Measurements from ENCODE around the gene LYST. TPM values are rescaled to one million over a fixed set of nuclear protein-coding genes. Genes with fewer than 3 reads are reported as not detected.

The LYST gene
- polyA plus RNA-seq, 1 donor (not counting 4 experiments of a cell fraction or from before 2014, with no cell fraction given): 24.7 TPM

GRCh38 chr1:235749755-235750300, 116.9 kb downstream of the LYST start:
- Histone ChIP-seq H3K9me1 (ENCODE audit: control insufficient read depth, extremely low read depth, insufficient read depth, low read length) (no peaks in the 10 kb centered on the region), H3K9ac (ENCODE audit: control insufficient read depth, extremely low read depth, insufficient read depth, low read length) (no peak overlapping the region), H3K4me2 (ENCODE audit: control insufficient read depth, extremely low read depth, insufficient read depth, low read depth, low read length) (no peak overlapping the region), H3K4me3 (ENCODE audit: control insufficient read depth in 2 of 3, extremely low read depth in 1 of 3, insufficient read depth in 2 of 3, low read depth in 1 of 3, low read length in 3 of 3) (no peak overlapping the region), H3K27me3 (ENCODE audit: control insufficient read depth, extremely low read depth, insufficient read depth, low read length) (no peaks in the 10 kb centered on the region), H3K9me3 (ENCODE audit: control insufficient read depth, low read depth, low read length) (no peaks in the 10 kb centered on the region), H3K36me3 (ENCODE audit: control insufficient read depth in 2 of 2, extremely low read depth in 1 of 2, insufficient read depth in 2 of 2, low read length in 2 of 2) (peaks cover 6 to 7% of the 10 kb centered on the region in 2 experiments), H4K20me1 (ENCODE audit: control insufficient read depth, extremely low read depth, insufficient read depth, low read length) (no peaks in the 10 kb centered on the region), H3K79me2 (ENCODE audit: control insufficient read depth, insufficient read depth, low read length) (no peaks in the 10 kb centered on the region), H3K27ac (ENCODE audit: control insufficient read depth, insufficient read depth, low read length) (no peak overlapping the region), H3K4me1 (ENCODE audit: control insufficient read depth, extremely low read depth, insufficient read depth, low read length) (peaks cover 14% of the 10 kb centered on the region), H2AFZ (ENCODE audit: control insufficient read depth, low read length) (no peak overlapping the region)
- FAIRE-seq: peak; percentile 95
- dilution Hi-C loops (cut with MboI; ENCODE audit: extremely low pct_ligation_motif_present, low sequenced_read_pairs): no loop called here
- DNase-seq (ENCODE audit: low read depth, low spot score): no peak
- TF ChIP-seq CTCF (optimal IDR thresholded peaks at IDR 0.05 in 1 of 3, IDR thresholded peaks at IDR 0.05 in 1 of 3, conservative IDR thresholded peaks at IDR 0.05 in 1 of 3; ENCODE audit: extremely low read depth in 1 of 3, insufficient read depth in 2 of 3, low read length in 3 of 3) (no peak), EZH2 (IDR thresholded peaks at IDR 0.05; ENCODE audit: low read length) (no peak)

DNA sequence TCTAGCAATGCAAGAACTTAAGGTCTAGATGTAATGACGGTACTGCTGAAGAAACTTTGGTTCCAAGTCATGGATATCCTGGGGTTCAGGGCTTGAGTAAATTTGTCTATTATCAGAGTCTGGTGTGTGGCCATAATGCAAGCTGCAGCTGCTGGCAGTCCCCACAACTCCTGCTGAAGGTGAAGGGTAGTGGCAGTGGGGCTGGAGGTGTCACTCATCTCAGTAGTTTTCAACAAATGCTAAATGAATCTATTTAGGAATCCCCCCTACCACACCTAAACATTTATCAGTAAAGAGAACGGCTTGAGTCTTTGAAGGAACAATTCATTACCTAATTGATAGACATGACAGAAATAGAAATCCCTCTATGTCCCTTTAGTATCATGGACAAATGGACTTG, 118.0 kb downstream of the LYST start:
- no peak overlapping the region for H3K4me3 ChIP-seq (ENCODE audit: control insufficient read depth in 2 of 3, extremely low read depth in 1 of 3, insufficient read depth in 2 of 3, low read depth in 1 of 3, low read length in 3 of 3)
- dilution Hi-C loops (cut with MboI; ENCODE audit: extremely low pct_ligation_motif_present, low sequenced_read_pairs): no loop called here
- H3K27ac ChIP-seq (ENCODE audit: control insufficient read depth, insufficient read depth, low read length): no peak overlapping the region
- H3K4me1 ChIP-seq (ENCODE audit: control insufficient read depth, extremely low read depth, insufficient read depth, low read length): peaks cover 14% of the 10 kb centered on the region
- no peaks in the 10 kb centered on the region for H3K79me2 ChIP-seq (ENCODE audit: control insufficient read depth, insufficient read depth, low read length)
- H3K9me3 ChIP-seq (ENCODE audit: control insufficient read depth, low read depth, low read length): no peaks in the 10 kb centered on the region
- TF ChIP-seq CTCF (optimal IDR thresholded peaks at IDR 0.05 in 1 of 3, IDR thresholded peaks at IDR 0.05 in 1 of 3, conservative IDR thresholded peaks at IDR 0.05 in 1 of 3; ENCODE audit: extremely low read depth in 1 of 3, insufficient read depth in 2 of 3, low read length in 3 of 3) (no peak), EZH2 (IDR thresholded peaks at IDR 0.05; ENCODE audit: low read length) (no peak)
- no peak overlapping the region for H3K9ac ChIP-seq (ENCODE audit: control insufficient read depth, extremely low read depth, insufficient read depth, low read length)
- H4K20me1 ChIP-seq (ENCODE audit: control insufficient read depth, extremely low read depth, insufficient read depth, low read length): no peaks in the 10 kb centered on the region
- DNase-seq (ENCODE audit: low read depth, low spot score) (no peak), FAIRE-seq (no peak)
- H3K4me2 ChIP-seq (ENCODE audit: control insufficient read depth, extremely low read depth, insufficient read depth, low read depth, low read length): no peak overlapping the region
- peaks cover 10% of the 10 kb centered on the region in 2 experiments for H3K36me3 ChIP-seq (ENCODE audit: control insufficient read depth in 2 of 2, extremely low read depth in 1 of 2, insufficient read depth in 2 of 2, low read length in 2 of 2)
- no peaks in the 10 kb centered on the region for H3K9me1 ChIP-seq (ENCODE audit: control insufficient read depth, extremely low read depth, insufficient read depth, low read length)
- H2AFZ ChIP-seq (ENCODE audit: control insufficient read depth, low read length): no peak overlapping the region
- no peaks in the 10 kb centered on the region for H3K27me3 ChIP-seq (ENCODE audit: control insufficient read depth, extremely low read depth, insufficient read depth, low read length)
